ENCODE measurements around the gene LOXL3.
"Not testable (repeated sequence)": the region's sequence is repeated elsewhere in the genome, so short reads cannot be mapped to it uniquely, and the experiment has no call there.

The LOXL3 gene

DNA sequence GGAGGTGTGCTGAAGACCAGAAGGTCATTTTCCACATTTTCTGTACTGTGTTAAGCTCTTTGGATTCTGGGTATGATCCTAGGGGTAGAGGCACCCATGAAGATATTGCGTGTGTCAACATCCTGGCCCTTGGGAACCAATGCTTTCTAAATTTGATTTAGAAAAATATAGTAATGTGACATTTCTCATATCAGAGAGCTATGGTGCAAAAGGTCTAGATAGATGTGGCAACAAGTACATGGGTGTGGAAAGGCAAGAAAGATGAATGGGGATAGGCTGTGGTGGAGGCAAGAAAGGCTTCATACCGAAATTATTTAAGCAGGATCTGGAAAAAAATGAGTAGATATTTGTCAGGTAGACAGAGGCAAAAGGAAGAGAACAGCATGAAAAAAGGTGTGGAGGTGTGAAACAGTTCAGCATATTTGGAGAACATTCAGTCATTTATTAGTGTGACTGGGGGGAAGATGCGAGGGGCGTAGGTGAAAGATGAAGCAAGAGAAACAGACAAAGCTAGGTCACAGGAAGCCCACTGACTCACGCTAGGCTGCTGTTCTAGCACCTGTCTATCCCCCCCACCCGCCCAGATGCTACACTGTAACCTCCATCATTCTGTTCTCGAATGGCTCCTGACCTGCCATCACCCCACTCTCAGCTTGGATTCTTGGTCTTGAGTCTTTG lies 12.5 kb upstream of the LOXL3 start:
- TF ChIP-seq, protein P1, sequence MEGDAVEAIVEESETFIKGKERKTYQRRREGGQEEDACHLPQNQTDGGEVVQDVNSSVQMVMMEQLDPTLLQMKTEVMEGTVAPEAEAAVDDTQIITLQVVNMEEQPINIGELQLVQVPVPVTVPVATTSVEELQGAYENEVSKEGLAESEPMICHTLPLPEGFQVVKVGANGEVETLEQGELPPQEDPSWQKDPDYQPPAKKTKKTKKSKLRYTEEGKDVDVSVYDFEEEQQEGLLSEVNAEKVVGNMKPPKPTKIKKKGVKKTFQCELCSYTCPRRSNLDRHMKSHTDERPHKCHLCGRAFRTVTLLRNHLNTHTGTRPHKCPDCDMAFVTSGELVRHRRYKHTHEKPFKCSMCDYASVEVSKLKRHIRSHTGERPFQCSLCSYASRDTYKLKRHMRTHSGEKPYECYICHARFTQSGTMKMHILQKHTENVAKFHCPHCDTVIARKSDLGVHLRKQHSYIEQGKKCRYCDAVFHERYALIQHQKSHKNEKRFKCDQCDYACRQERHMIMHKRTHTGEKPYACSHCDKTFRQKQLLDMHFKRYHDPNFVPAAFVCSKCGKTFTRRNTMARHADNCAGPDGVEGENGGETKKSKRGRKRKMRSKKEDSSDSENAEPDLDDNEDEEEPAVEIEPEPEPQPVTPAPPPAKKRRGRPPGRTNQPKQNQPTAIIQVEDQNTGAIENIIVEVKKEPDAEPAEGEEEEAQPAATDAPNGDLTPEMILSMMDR (IDR thresholded peaks at IDR 0.05; ENCODE audit: low read length, missing control alignments) = no peak
- no peak overlapping the region for H3K4me3 ChIP-seq (replicated peaks; ENCODE audit: low read depth, low read length)
- no peak for DNase-seq (ENCODE audit: low read depth)

DNA sequence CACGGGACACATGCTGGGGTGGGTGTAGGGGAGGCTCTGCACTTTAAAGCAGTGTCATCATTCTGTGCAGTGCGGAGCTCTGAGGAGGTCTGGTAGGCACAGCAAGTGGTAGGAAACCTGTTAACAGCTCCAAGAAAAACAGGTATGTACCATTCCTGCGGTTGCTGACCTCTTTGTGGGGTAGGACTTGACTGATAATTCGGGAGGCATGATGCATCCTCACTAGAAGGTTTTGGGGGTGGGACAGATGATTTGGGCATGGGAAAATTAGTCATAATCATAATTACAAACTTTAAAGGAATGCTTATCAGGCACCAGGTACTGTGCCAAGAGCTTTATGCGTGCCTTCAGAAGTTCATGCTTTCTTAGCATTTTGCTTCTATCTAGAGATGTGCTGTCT lies 10.5 kb upstream of the LOXL3 start:
- peak; percentile 48 for DNase-seq (ENCODE audit: low read depth)

DNA sequence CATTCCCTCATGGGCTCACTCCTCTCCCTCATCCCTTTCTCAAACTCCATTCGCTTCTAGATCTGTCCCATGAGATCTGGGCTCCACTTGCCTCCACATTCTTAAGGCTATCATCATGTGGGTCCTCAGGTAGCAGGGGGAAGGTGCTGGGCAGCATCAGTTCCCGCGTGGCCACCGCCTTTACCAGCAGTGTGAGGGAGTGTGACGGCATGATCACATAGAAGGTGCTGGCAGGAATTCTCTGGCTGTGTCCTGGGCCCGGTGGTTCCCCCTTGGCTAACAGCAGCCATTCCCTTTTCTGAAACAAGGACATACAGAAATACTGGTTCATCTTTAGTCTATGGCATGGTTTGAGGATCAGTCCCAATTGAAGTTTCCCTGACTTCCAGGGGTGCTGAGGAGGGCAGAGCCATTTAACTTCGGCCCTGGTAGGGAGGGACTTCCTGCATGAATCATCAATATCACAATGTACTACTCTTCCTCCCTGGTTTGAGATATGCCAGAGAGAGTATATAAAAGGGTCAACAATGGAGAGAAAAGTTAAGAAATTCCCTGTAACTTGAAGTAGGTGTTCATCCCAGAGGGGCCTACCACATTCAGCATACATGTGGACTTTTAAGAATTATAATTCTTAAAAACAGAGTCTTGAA lies 8.5 kb upstream of the LOXL3 start:
- DNase-seq (ENCODE audit: low read depth) = no peak
- TF ChIP-seq, protein P1 (IDR thresholded peaks at IDR 0.05; ENCODE audit: low read length, missing control alignments) = no peak
- H3K4me3 ChIP-seq (replicated peaks; ENCODE audit: low read depth, low read length) = no peak overlapping the region

More for the DNA sequence above, 10.5 kb upstream of the LOXL3 start:
- TF ChIP-seq, protein P1 (IDR thresholded peaks at IDR 0.05; ENCODE audit: low read length, missing control alignments) = no peak
- no peak overlapping the region for H3K4me3 ChIP-seq (replicated peaks; ENCODE audit: low read depth, low read length)

DNA sequence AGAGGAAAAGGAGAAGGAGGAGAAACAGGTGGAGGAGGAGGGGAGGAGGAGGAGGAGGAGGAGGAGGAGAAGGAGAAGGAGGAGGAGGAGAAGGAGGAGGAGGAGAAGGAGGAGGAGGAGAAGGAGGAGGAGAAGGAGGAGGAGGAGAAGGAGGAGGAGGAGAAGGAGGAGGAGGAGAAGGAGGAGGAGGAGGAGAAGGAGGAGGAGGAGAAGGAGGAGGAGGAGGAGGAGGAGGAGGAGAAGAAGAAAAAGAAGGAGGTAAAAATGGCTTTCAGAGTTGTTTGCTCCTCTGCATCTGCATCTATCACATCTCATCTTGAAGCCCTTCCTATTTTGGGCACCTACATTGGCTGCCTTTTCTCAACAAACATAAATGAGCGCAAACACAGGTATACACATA lies 7.3 kb upstream of the LOXL3 start:
- DNase-seq (ENCODE audit: low read depth); H3K4me3 ChIP-seq (replicated peaks; ENCODE audit: low read depth, low read length): not testable (repeated sequence)

DNA sequence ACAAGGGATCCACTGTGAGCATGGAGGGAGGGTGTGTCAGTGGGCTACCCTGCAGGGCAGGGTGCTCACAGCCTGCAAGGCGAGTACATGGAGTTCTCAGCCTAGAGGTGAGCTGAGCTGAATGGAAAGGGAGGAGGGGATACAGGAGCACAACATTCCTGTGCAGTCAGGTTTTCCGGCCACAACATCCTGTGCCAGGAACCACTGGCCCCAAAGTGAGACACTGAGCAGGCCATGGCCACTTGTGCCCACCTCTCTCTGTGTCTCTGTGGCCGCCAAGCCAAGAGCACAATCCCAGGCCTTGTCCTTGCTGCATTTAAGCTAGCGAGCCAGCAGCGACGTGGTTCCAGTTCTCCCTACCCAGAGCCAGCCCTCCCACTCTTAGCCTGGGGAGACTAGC lies 6.8 kb upstream of the LOXL3 start:
- TF ChIP-seq, protein P1 (IDR thresholded peaks at IDR 0.05; ENCODE audit: low read length, missing control alignments) = no peak
- H3K4me3 ChIP-seq (replicated peaks; ENCODE audit: low read depth, low read length) = no peak overlapping the region
- no peak for DNase-seq (ENCODE audit: low read depth)

DNA sequence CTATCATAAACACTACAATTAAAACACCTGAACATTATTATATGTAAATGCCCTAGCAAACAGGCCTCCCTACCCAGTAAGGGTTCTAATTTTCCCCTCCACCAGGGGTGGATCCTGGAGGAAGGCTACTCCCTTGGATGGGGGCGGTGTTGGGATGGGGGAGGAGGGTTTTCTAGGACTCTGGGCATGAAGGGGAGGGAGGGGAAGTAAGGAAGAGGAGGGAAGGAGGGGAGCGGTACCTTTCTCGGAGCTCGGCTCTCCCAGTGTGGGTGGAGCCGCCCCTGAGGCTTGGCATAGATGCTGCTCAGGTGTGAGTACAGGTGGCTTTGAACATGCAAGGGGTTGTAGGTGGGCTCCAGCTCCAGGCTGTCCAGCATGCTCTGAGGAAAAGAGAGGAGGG lies 6.2 kb upstream of the LOXL3 start:
- TF ChIP-seq, protein P1 (IDR thresholded peaks at IDR 0.05; ENCODE audit: low read length, missing control alignments) = no peak
- DNase-seq (ENCODE audit: low read depth) = no peak

DNA sequence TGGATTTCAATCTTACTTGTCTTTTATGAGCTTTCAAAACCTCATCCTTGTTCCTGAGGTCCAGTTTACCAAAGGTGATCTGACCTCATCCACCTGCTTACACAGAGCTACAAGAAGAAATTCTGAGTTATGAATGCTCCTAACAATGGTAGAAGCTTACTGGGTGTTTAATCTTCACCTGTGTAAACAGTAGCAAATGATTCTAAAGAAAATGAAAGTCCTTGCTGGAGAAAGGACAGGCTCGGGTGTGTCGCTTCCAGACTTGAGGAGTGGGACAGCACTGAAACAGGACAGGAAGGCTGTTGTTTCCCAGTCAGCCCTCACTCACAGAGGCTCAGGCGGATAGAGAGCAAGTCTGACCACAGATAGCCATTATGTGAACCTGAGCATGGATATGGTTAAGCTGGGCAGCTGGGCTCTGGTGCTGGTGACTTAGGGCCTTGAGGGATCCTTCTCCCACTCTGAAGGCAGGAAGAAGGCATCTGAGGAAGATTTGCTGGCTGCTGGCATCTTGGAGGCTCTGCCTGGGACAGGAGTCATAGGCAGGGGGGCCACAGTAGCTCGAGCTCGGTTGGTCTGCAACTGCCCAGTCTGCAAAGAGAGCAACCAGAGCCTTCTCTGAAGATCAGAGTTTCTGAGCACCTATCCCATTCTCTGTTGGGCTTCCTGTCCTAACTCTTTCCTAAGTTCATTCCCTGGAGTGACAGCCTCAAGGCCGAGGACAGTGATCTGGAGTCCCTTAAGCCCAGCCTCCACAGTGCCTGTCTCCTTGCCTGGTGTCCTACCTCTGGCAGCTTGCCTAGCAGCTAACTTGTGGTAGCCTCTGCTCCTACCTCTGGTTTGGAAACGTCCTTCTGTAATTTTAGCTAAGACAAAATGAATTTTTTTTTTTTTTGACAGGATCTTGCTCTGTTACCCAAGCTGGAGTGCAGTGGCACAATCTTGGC lies 4.8 kb upstream of the LOXL3 start:
- no peak overlapping the region for H3K4me3 ChIP-seq (replicated peaks; ENCODE audit: low read depth, low read length)
- TF ChIP-seq, protein P1 (IDR thresholded peaks at IDR 0.05; ENCODE audit: low read length, missing control alignments) = no peak
- no peak for DNase-seq (ENCODE audit: low read depth)

More for the DNA sequence above, 6.2 kb upstream of the LOXL3 start:
- no peak overlapping the region for H3K4me3 ChIP-seq (replicated peaks; ENCODE audit: low read depth, low read length)

Measured in fibroblast of pulmonary artery (primary cell).